HG03108 (cell line): ENCODE results near the gene SH3PXD2B.
A peak's percentile ranks its signal among the peaks of the same experiment; 100 is the strongest.
"Not testable (repeated sequence)": the region's sequence is repeated elsewhere in the genome, so short reads cannot be mapped to it uniquely, and the experiment has no call there.

ENCODE experiments used
- ATAC-seq: cut with Tn5 transposase; IDR thresholded peaks from one replicate; pipeline ENCODE4 v1.9.1; 2021; ENCODE audit warnings: moderate library complexity; ENCODE audit not compliant: unreplicated experiment

Gene SH3PXD2B

GRCh38 chr5:172374783-172375182 is 79.5 kb downstream of the SH3PXD2B start:
- ATAC-seq = no peak

GRCh38 chr5:172373680-172374079 is 80.6 kb downstream of the SH3PXD2B start:
- no peak for ATAC-seq

- no peak for ATAC-seq
Observed at GRCh38 chr5:172371684-172372083, 82.6 kb downstream of the SH3PXD2B start.

- no peak for ATAC-seq
Observed at GRCh38 chr5:172370648-172371545, 83.4 kb downstream of the SH3PXD2B start.

- ATAC-seq = no peak
Observed at GRCh38 chr5:172370237-172370640, 84.1 kb downstream of the SH3PXD2B start.

- not testable (repeated sequence) for ATAC-seq
Observed at GRCh38 chr5:172368699-172369098, 85.6 kb downstream of the SH3PXD2B start.

- no peak for ATAC-seq
Observed at GRCh38 chr5:172365948-172366608, 88.2 kb downstream of the SH3PXD2B start.

DNA sequence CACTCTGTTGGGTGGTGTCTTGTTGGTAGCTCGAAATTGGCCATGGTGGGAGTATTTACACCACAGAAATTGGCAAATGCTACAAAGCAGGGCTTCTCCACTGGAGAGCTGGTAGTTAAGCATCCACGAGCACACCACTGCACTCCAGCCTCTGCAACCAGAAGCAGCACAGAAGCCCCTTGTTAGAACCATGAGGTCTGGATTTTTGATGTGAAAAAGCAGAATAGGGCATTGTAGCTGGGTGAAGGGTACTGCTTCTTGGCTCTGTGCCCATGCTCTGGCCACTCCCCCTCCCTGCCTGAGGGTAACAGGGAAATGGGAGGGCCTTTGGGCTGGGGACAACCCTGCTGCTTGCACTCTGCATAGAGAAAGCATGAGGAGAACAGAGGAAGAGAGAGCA is 89.6 kb downstream of the SH3PXD2B start:
- ATAC-seq = no peak

DNA sequence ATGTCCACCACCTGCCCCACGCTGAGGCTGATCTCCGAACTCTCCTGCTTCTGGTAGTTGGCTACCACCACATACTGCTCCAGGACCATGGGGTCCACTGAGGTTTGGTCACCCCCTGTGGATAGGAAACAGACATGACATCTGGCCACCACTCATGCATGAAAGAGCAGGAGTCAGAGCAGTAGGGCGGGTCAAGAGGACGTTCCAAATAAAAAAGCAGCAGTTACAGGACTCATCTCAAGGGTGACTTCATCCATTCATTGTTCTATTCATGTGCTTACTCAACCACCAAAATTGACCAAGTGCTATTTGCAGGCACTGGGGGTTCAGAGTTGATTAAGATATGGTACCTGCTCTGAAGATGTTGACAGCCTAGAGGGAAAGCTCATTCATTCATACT is 91.6 kb downstream of the SH3PXD2B start:
- no peak for ATAC-seq

- peak; percentile 47 for ATAC-seq
Observed at GRCh38 chr5:172361566-172362238, 92.6 kb downstream of the SH3PXD2B start.

DNA sequence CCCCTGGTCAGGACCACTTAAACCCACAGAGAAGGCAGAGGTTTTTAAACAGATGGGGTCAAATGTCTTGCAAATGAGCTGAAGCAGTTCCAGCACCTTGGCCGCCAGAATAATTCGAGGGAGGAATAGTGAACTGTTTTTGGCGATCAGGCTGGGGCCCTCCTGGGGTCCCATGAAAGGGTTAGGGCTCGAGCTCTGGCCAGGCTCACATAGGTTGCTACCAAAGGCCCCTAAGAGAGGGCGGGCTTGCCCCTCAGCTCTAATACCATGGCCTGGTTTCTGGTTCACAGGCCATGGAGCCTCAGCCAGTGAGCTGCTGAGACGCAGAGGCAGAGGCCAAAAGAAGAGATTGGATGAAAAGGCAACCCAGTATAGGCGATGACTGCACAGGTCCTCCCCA is 96.0 kb downstream of the SH3PXD2B start:
- ATAC-seq = no peak

DNA sequence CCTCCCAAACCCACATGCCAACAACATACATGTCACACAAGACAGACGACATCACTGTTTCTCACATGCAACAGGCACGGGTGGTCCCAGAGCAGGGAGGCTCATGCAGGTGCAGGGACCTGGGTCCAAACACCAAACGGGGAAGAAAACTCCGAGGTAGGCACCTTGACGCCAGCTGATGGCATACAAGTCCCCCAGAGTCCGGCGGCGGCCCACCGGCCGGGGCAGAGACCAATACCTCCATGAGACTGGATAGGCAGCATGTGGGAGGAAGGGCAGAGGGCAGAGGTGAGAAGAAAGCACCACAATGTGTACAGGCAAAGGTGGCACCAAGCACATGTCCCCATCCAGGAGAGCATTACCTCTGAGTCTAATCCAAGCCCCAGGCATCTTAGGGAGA is 97.8 kb downstream of the SH3PXD2B start:
- no peak for ATAC-seq

DNA sequence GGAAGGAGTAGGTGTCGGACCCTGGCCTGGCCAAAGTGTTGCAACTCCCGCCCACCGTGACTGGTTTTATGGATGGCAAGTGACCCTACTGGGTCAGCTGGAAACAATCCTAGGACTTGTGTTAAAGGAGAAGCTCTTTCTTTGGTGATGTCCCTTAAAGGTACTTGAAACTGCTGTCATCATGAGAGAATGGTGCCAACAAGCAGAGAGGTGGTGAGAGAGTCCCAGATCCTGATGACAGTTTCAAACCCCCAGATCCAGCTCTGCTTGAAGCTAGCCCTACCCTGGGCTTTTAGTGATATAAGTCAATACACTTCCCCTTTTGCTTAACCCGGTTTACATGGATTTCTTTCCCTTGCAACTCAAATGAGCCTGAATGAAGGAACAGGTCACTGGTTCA is 98.3 kb downstream of the SH3PXD2B start:
- no peak for ATAC-seq

GRCh38 chr5:172353846-172354245 is 100.5 kb downstream of the SH3PXD2B start:
- no peak for ATAC-seq

DNA sequence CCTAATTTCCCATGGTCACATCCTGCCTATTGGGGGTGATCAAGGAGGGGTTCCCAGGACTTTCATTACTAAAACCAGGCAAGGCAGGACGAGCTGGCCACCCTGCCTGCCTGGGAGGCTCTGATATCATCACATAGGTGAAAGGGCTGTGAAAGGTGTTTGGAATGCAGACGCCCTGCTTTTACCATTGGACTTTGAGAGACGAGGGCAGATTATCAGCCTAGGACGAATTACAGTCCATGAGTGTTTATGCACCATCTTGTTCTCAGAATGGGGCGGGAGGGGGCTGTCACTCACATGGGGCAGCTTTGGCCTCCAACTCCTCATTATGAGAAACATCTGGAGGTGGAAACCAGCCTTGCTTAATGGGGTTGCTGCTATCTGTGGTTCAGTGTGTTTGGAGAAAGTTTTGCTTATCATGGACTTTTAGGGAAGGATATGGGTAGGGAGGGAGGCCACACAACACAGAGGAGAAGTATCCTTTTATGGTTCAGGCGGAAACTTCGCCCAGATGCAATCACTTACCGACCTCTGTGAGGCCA is 101.0 kb downstream of the SH3PXD2B start:
- ATAC-seq = no peak

- not testable (repeated sequence) for ATAC-seq
Observed at GRCh38 chr5:172352526-172352925, 101.8 kb downstream of the SH3PXD2B start.

DNA sequence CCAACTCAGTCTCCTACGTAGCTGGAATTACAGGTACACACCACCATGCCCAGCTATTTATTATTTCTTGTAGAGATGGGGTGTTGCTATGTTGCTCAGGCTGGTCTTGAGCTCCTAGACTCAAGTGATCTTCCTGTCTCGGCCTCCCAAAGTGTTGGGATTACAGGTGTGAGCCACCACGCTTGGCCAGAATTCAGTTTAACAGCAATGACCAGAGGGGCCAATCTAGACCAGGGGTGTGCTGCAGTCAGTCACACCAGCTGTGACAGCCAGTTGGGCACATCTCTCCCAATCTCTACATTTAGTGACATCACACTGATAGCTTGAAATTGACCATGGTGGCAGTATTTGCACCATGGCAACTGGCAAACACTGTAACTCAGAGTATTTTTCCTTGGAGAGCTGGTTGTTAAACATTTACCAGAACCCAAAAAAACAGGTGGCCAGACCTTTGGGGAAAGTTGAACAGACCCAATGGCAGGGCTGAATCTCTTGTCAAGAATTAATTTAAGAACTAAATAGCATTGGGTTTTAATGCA is 103.0 kb downstream of the SH3PXD2B start:
- no peak for ATAC-seq

GRCh38 chr5:172350212-172351181 is 103.8 kb downstream of the SH3PXD2B start:
- ATAC-seq = no peak

DNA sequence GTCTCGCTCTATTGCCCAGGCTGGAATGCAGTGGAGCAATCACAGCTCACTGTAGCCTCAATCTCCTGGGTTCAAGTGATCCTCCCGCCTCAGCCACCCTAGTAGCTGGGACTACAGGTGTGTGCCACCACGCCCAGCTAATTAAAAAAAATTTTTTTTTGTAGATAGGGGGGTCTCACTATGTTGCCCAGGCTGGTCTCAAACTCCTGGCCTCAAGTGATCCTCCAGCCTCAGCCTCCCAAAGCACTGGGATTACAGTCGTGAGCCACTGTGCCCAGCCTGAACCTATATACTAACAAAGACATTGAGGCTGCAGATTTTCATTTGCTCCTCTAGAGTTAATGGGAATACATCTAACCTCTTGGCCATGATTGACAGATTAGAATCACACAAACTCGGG is 105.6 kb downstream of the SH3PXD2B start:
- not testable (repeated sequence) for ATAC-seq

DNA sequence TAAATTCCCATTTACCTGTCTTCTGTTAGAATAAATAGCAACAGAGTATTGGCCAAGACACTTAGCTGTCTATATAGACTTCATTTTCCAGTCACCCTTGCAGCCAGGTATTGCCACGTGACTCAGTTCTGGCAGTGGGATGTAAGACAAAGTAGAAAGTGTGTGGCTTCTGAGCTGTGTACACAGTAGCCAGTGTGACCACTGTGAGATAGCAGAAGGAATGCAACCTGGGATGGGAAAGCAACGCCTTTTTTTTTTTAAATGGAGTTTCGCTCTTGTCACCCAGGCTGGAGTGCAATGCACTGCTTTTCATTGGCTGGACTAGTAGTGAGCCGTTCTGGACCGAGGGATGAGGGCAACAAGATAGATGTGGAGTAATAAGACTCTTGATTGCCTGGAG is 106.2 kb downstream of the SH3PXD2B start:
- ATAC-seq = no peak
